H1 (cell line): Measurements from ENCODE around the gene GON4L. TPM values are rescaled to one million over a fixed set of nuclear protein-coding genes. Genes with fewer than 3 reads are reported as not detected.

Experiments
- CTCF ChIA-PET: fragments of 300-600 bp; sonication (Branson Sonifier 250); formaldehyde crosslinking; loops from one replicate; lab custom pipeline; 2021; ENCODE audit not compliant: partially characterized antibody; lab: Charles Lee
- POLR2A ChIA-PET: fragments of 300-600 bp; sonication (Branson Sonifier 250); formaldehyde crosslinking; loops from one replicate; lab custom pipeline; 2021; ENCODE audit warnings: inconsistent platforms; ENCODE audit not compliant: partially characterized antibody; lab: Charles Lee
- DNase-seq, 2 experiments: peaks; one replicate each; pipeline versions ENCODE4 v3.0.0 to v3.0.0-alpha.2; 2010 to 2022; ENCODE audit warnings: low spot score in 2 of 2, low read depth in 1 of 2, mixed read lengths in 1 of 2
- FAIRE-seq: peaks from 2 replicates; lab custom pipeline; 2011; peaks lifted over from hg19 to GRCh38; lab: Jason Lieb, UNC
- H2AFZ ChIP-seq: 2 replicates; pipeline ENCODE4 v1.8.1; 2012; ENCODE audit warnings: low read length, inconsistent platforms
- H2AK5ac ChIP-seq: 2 replicates; pipeline ENCODE4 v1.6.1; 2013; ENCODE audit warnings: low read depth, low read length
- H2BK120ac ChIP-seq: replicated peaks from 2 replicates; pipeline ENCODE3; 2013; ENCODE audit warnings: low read depth, low read length, inconsistent platforms
- H2BK12ac ChIP-seq: 2 replicates; pipeline ENCODE4 v1.6.1; 2013; ENCODE audit warnings: low read depth, low read length
- H2BK15ac ChIP-seq: 2 replicates; pipeline ENCODE4 v1.6.1; 2013; ENCODE audit warnings: low read length
- H2BK20ac ChIP-seq: 2 replicates; pipeline ENCODE4 v1.6.1; 2013; ENCODE audit warnings: low read length
- H2BK5ac ChIP-seq: 2 replicates; pipeline ENCODE4 v1.6.1; 2013; ENCODE audit warnings: low read depth, low read length
- H3K14ac ChIP-seq: 2 replicates; pipeline ENCODE4 v1.6.1; 2013; ENCODE audit warnings: inconsistent platforms; ENCODE audit not compliant: insufficient read length
- H3K18ac ChIP-seq: 2 replicates; pipeline ENCODE4 v1.6.1; 2013; ENCODE audit warnings: low read length; ENCODE audit errors: extremely low read depth
- H3K23ac ChIP-seq: 2 replicates; pipeline ENCODE4 v1.6.1; 2013; ENCODE audit warnings: inconsistent platforms; ENCODE audit not compliant: insufficient read length
- H3K23me2 ChIP-seq: 2 replicates; pipeline ENCODE4 v1.6.1; 2013; ENCODE audit warnings: low read depth, low read length
- H3K27ac ChIP-seq: 2 replicates; pipeline ENCODE4 v1.6.1; 2011; ENCODE audit warnings: low read depth, low read length, inconsistent platforms
- H3K27me3 ChIP-seq, 4 experiments: replicated peaks in 1 of 4; 1 replicate in 1 of 4; 2 replicates in 3 of 4; pipeline versions ENCODE4 v1.6.1 to v1.8.1; 2011 to 2013; ENCODE audit warnings: low read length in 3 of 4, mild to moderate bottlenecking in 3 of 4, inconsistent platforms in 2 of 4, mixed read lengths in 2 of 4, moderate library complexity in 1 of 4; ENCODE audit not compliant: control insufficient read depth in 3 of 4, insufficient read depth in 3 of 4; ENCODE audit errors: extremely low read depth in 1 of 4
- H3K36me3 ChIP-seq, 4 experiments: 2 replicates each; pipeline versions ENCODE4 v1.6.1 to v1.8.1; 2011 to 2013; ENCODE audit warnings: mild to moderate bottlenecking in 4 of 4, low read length in 3 of 4, moderate library complexity in 2 of 4, control low read depth in 1 of 4, inconsistent platforms in 1 of 4; ENCODE audit not compliant: insufficient read depth in 4 of 4, control insufficient read depth in 2 of 4
- H3K4ac ChIP-seq: replicated peaks from 2 replicates; pipeline ENCODE3; 2013; ENCODE audit warnings: low read length, low read depth, mixed read lengths, inconsistent platforms; ENCODE audit not compliant: insufficient read length
- H3K4me1 ChIP-seq, 4 experiments: replicated peaks in 1 of 4; 1 replicate in 1 of 4; 2 replicates in 3 of 4; pipeline versions ENCODE4 v1.6.1 to v1.8.1; 2011 to 2013; ENCODE audit warnings: low read length in 3 of 4, inconsistent platforms in 2 of 4, mixed read lengths in 1 of 4; ENCODE audit not compliant: insufficient read depth in 4 of 4, control insufficient read depth in 3 of 4
- H3K4me2 ChIP-seq, 2 experiments: 2 replicates each; pipeline versions ENCODE4 v1.6.1 to v1.8.1; 2011 to 2013; ENCODE audit warnings: low read depth in 2 of 2, low read length in 2 of 2, control low read depth in 1 of 2, inconsistent platforms in 1 of 2, mild to moderate bottlenecking in 1 of 2; ENCODE audit not compliant: insufficient read depth in 1 of 2
- H3K4me3 ChIP-seq, 4 experiments: fragments of 200-600, 300-600 bp in 1 of 4; sonication (generic), shearing (Covaris generic), sonication (Bioruptor Twin) in 1 of 4; 2 replicates each; pipeline versions ENCODE4 v1.5.1 to v1.8.1; 2011 to 2016; ENCODE audit warnings: low read length in 4 of 4, low read depth in 3 of 4, control low read depth in 2 of 4, inconsistent platforms in 2 of 4, mild to moderate bottlenecking in 2 of 4, mixed read lengths in 1 of 4, moderate library complexity in 1 of 4; ENCODE audit not compliant: insufficient read depth in 2 of 4; ENCODE audit errors: extremely low read depth in 1 of 4
- H3K56ac ChIP-seq: replicated peaks from 2 replicates; pipeline ENCODE3; 2013; ENCODE audit warnings: low read depth, mild to moderate bottlenecking, mixed read lengths, low read length, inconsistent platforms; ENCODE audit not compliant: insufficient read length
- H3K79me1 ChIP-seq: 2 replicates; pipeline ENCODE4 v1.6.1; 2013; ENCODE audit warnings: low read depth, low read length, control low read depth
- H3K79me2 ChIP-seq, 2 experiments: 2 replicates each; pipeline versions ENCODE4 v1.6.1 to v1.8.1; 2012 to 2013; ENCODE audit warnings: low read length in 2 of 2, mild to moderate bottlenecking in 2 of 2, inconsistent platforms in 1 of 2; ENCODE audit not compliant: insufficient read depth in 2 of 2, control insufficient read depth in 1 of 2
- H3K9ac ChIP-seq, 4 experiments: replicated peaks in 1 of 4; 1 replicate in 1 of 4; 2 replicates in 3 of 4; pipeline versions ENCODE4 v1.6.1 to v1.8.1; 2011 to 2013; ENCODE audit warnings: low read depth in 3 of 4, low read length in 3 of 4, control low read depth in 2 of 4, mild to moderate bottlenecking in 2 of 4, moderate library complexity in 2 of 4, inconsistent platforms in 1 of 4; ENCODE audit errors: extremely low read depth in 1 of 4
- H3K9me3 ChIP-seq, 2 experiments: 2 replicates each; pipeline versions ENCODE4 v1.6.1 to v1.8.1; 2012 to 2013; ENCODE audit warnings: mild to moderate bottlenecking in 2 of 2, moderate library complexity in 2 of 2, control low read depth in 1 of 2, inconsistent platforms in 1 of 2, low read depth in 1 of 2, low read length in 1 of 2, mixed read lengths in 1 of 2; ENCODE audit not compliant: insufficient read depth in 2 of 2
- H4K20me1 ChIP-seq, 2 experiments: replicated peaks in 1 of 2; 2 replicates each; pipeline versions ENCODE3 to v1.8.1; 2011 to 2013; ENCODE audit warnings: inconsistent platforms in 2 of 2, low read length in 2 of 2, mild to moderate bottlenecking in 1 of 2; ENCODE audit not compliant: insufficient read depth in 2 of 2, control insufficient read depth in 1 of 2
- H4K5ac ChIP-seq: 2 replicates; pipeline ENCODE4 v1.6.1; 2013; ENCODE audit warnings: low read length, low read depth, mixed read lengths, inconsistent platforms; ENCODE audit not compliant: insufficient read length
- H4K8ac ChIP-seq: 2 replicates; pipeline ENCODE4 v1.8.0; 2013; ENCODE audit warnings: mild to moderate bottlenecking, moderate library complexity, low read length, inconsistent platforms; ENCODE audit not compliant: insufficient read depth; ENCODE audit errors: extremely low read depth
- H4K91ac ChIP-seq: replicated peaks from 2 replicates; pipeline ENCODE3; 2013; ENCODE audit warnings: low read length, mixed read lengths, inconsistent platforms; ENCODE audit not compliant: insufficient read length
- SIRT6 ChIP-seq: IDR thresholded peaks from one replicate; pipeline ENCODE4 v1.7.1; 2012; ENCODE audit warnings: low read length, inconsistent platforms
- ZNF274 ChIP-seq: IDR thresholded peaks from 2 replicates; pipeline ENCODE4 v1.7.0; 2012; ENCODE audit warnings: low read length, borderline replicate concordance; ENCODE audit errors: extremely low read depth
- WGBS, 2 experiments: shearing (Covaris generic) in 1 of 2; methylation state at CpG; one replicate each; pipeline versions ENCODE4 v1.1.6 to v1.1.7; 2013 to 2015; ENCODE audit warnings: low lambda C conversion rate in 2 of 2, mixed read lengths in 2 of 2, inconsistent platforms in 1 of 2, low coverage in 1 of 2, missing lambda C conversion rate in 1 of 2; ENCODE audit not compliant: insufficient replicate concordance in 2 of 2, insufficient coverage in 1 of 2, insufficient read length in 1 of 2; ENCODE audit errors: extremely low coverage in 1 of 2, missing lambda C conversion rate in 1 of 2; 5-methylcytosine and 5-hydroxymethylcytosine counted together
- polyA plus RNA-seq, 7 experiments: library from polyadenylated mRNA; depleted of rRNA in 3 of 7; stranded (reverse) in 5 of 7; unstranded in 2 of 7; fragments of >200 nt in 5 of 7; fragments of 200-250 nt in 2 of 7; gene quantifications; 1 replicate in 5 of 7; 2 replicates in 1 of 7; 4 replicates in 1 of 7; pipeline versions ENCODE4 v1.2.1 to v1.2.3, GENCODE V29; 2011 to 2013; ENCODE audit warnings: missing spikeins in 2 of 7, mixed read lengths in 2 of 7
- total RNA-seq: library from RNA; stranded (reverse); fragmentation: NEBNext Ultra II Directional; extraction: Animal tissue kit (Norgen Biotek cat#: 25700); gene quantifications from 2 replicates; pipeline ENCODE4 v1.2.1, GENCODE V29; 2021
- TF ChIP-seq, protein P1 (sequence below): IDR thresholded peaks from 2 replicates; pipeline ENCODE4 v1.6.1; 2012; ENCODE audit warnings: low read length, inconsistent platforms

GON4L gene
- total and polyA plus RNA-seq, 2 of the 8 experiments (the other 6 are each of a cell fraction or from before 2014, with no cell fraction given) = 26.2 to 52.1 TPM

DNA sequence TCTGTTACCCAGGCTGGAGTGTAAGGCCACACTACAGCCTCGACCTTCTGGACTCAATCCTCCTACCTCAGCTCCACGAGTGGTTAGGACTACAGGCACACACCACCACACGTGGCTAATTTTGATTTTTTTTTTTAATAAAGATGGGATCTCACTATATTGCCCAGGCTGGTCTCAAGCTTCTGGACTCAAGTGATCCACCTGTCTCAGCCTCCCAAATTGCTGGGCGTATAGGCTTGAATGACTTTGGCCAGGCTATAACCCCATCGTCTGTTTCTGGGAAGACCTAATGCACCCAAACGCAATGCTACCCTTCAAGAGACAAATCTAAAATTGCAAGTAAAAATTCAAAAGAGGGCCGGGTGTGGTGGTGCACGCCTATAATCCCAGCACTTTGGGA, 116.0 kb downstream of the GON4L start:
- Histone ChIP-seq H2AK5ac (no peak overlapping the region), H4K20me1 (peaks cover 0 to 1% of the 10 kb centered on the region in 2 experiments), H3K56ac (no peak overlapping the region), H3K18ac (no peak overlapping the region), H4K5ac (no peak overlapping the region), H2BK5ac (no peak overlapping the region), H3K27me3 (no peaks in the 10 kb centered on the region), H2BK20ac (no peak overlapping the region), H3K79me2 (no peaks in the 10 kb centered on the region), H3K4me2 (no peak overlapping the region), H3K4ac (no peak overlapping the region), H4K91ac (no peak overlapping the region), H4K8ac (no peak overlapping the region), H2BK12ac (no peak overlapping the region), H2BK15ac (no peak overlapping the region), H3K27ac (no peak overlapping the region), H3K36me3 (peaks cover 2 to 23% (median 16%) of the 10 kb centered on the region in 4 experiments; a peak in 7 of 8 replicates), H3K79me1 (no peaks in the 10 kb centered on the region), H3K23me2 (0 out of 2 replicates have a peak, but pooled peaks cover 2% of the 10 kb centered on the region), H2BK120ac (no peak overlapping the region), H3K4me1 (no peaks in the 10 kb centered on the region), H3K14ac (no peak overlapping the region), H3K4me3 (no peak overlapping the region), H3K23ac (no peak overlapping the region), H3K9me3 (no peaks in the 10 kb centered on the region), H2AFZ (no peak overlapping the region), H3K9ac (no peak overlapping the region)
- CTCF ChIA-PET = interaction anchor here (1.5 kb wide), 1 partner anchor 12 kb away, joined by 5 read pairs; no protein-coding TSS in a partner anchor
- POLR2A ChIA-PET = interaction anchor here (0.7 to 1.0 kb wide), 2 partner anchors 13 to 15 kb away, joined by 3 to 4 read pairs; no protein-coding TSS in a partner anchor
- no peak for FAIRE-seq
- DNase-seq = no peak
- WGBS, 2 experiments = 90% methylated on average over 8 of the region's 8 CpGs; no CpG with 5 or more reads in 1 of the 2 experiments
- TF ChIP-seq, protein P1, sequence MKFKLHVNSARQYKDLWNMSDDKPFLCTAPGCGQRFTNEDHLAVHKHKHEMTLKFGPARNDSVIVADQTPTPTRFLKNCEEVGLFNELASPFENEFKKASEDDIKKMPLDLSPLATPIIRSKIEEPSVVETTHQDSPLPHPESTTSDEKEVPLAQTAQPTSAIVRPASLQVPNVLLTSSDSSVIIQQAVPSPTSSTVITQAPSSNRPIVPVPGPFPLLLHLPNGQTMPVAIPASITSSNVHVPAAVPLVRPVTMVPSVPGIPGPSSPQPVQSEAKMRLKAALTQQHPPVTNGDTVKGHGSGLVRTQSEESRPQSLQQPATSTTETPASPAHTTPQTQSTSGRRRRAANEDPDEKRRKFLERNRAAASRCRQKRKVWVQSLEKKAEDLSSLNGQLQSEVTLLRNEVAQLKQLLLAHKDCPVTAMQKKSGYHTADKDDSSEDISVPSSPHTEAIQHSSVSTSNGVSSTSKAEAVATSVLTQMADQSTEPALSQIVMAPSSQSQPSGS = no peak
- no peak for TF ChIP-seq SIRT6
- no peak for TF ChIP-seq ZNF274
